Sigmoid colon (tissue), 4 donors: ENCODE data around the gene RELCH.

Source experiments
- CTCF ChIP-seq, 4 experiments: fragments of 450-650 bp in 3 of 4; fragments of 200-600 bp in 1 of 4; IDR thresholded peaks; one replicate each; pipeline ENCODE4 v1.5.1; 2016 to 2019; ENCODE audit warnings: antibody characterized with exemption in 4 of 4, mild to moderate bottlenecking in 3 of 4, moderate library complexity in 2 of 4
- POLR2A ChIP-seq, 2 donors: fragments of 450-650 bp; IDR thresholded peaks; one replicate each; pipeline ENCODE4 v1.6.1; 2016; ENCODE audit warnings: antibody characterized with exemption in 2 of 2, mild to moderate bottlenecking in 2 of 2, moderate library complexity in 2 of 2
- POLR2AphosphoS5 ChIP-seq, 4 donors: sonication (generic); formaldehyde crosslinking; IDR thresholded peaks; one replicate each; pipeline ENCODE4 v1.6.1; 2017; ENCODE audit warnings: antibody characterized with exemption in 4 of 4

DNA sequence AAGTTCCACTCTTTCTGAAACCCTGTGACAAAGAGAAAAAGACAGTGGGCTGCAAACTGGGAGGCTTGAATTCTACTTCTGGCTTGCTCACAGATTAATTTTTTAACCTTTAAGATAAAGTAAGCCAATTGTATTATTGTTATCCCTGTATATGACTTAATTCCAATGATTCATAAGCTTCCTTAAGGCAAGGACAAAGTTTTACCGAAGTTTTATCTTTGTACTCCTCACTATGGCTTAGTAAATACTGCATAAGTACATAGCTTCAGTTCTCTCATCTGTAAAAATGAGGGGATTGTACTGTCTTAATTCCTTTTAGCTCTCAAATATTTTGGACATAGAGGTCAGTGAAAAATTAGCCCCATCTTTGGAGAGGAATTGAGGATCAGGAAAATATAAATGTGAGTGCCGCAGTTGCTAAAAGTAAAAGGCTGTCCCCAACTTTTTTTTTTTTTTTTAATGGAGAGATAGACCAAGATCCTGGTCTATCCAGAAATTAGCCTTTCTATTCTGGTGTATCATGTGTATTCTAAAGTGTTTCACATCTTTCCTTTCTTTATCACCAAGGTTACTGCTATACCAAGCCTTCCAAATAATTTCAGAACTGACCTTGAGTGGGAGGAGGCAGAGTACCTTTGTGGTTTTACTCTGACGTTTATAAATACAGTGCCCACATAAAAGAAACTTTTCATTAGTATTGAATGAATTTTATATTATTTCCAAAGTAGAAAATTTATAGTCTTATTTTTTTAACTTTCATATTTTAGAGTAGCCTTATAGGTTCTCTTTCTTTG, 13.3 kb downstream of the RELCH start:
- TF ChIP-seq CTCF (IDR thresholded peaks at IDR 0.05) (no peak), POLR2A (IDR thresholded peaks at IDR 0.05) (no peak), POLR2AphosphoS5 (IDR thresholded peaks at IDR 0.05) (no peak)
